Osteoblast (primary cell): ENCODE data around the gene MARK3. TPM values are rescaled to one million over a fixed set of nuclear protein-coding genes. Genes with fewer than 3 reads are reported as not detected.

Source experiments
- DNase-seq: peaks from one replicate; pipeline ENCODE4 v3.0.0; 2011; ENCODE audit warnings: low spot score, mixed read lengths; ENCODE audit not compliant: insufficient read length; ENCODE audit errors: missing footprints
- H2AFZ ChIP-seq: 2 replicates; pipeline ENCODE4 v1.6.0; 2011; ENCODE audit warnings: mild to moderate bottlenecking, low read length
- H3K27ac ChIP-seq: 2 replicates; pipeline ENCODE4 v1.5.1; 2011; ENCODE audit warnings: mild to moderate bottlenecking, low read depth, low read length, moderate library complexity
- H3K27me3 ChIP-seq: 2 replicates; pipeline ENCODE4 v1.6.0; 2012; ENCODE audit warnings: mild to moderate bottlenecking, control low read depth, inconsistent platforms, low read length, moderate library complexity; ENCODE audit not compliant: insufficient read depth
- H3K36me3 ChIP-seq: 2 replicates; pipeline ENCODE4 v1.5.1; 2011; ENCODE audit warnings: mild to moderate bottlenecking, low read length, control low read depth, moderate library complexity; ENCODE audit not compliant: insufficient read depth
- H3K4me1 ChIP-seq: 2 replicates; pipeline ENCODE4 v1.5.1; 2011; ENCODE audit warnings: mild to moderate bottlenecking, low read length, control low read depth, moderate library complexity; ENCODE audit not compliant: insufficient read depth
- H3K4me2 ChIP-seq: 2 replicates; pipeline ENCODE4 v1.6.0; 2011; ENCODE audit warnings: mild to moderate bottlenecking, low read length; ENCODE audit not compliant: insufficient read depth
- H3K4me3 ChIP-seq: fragments of 200-600 bp; sonication (generic); 3 replicates; pipeline ENCODE4 v1.5.1; 2012; ENCODE audit warnings: mild to moderate bottlenecking, low read length, inconsistent platforms; ENCODE audit not compliant: insufficient read depth
- H3K79me2 ChIP-seq: 2 replicates; pipeline ENCODE4 v1.6.0; 2012; ENCODE audit warnings: mild to moderate bottlenecking, low read length, control low read depth, inconsistent platforms; ENCODE audit not compliant: insufficient read depth
- H3K9me3 ChIP-seq: 2 replicates; pipeline ENCODE4 v1.5.1; 2011; ENCODE audit warnings: low read depth, low read length, control low read depth
- H4K20me1 ChIP-seq: 2 replicates; pipeline ENCODE4 v1.6.0; 2012; ENCODE audit warnings: mild to moderate bottlenecking, low read length, control low read depth; ENCODE audit not compliant: insufficient read depth
- total RNA-seq: library from RNA; depleted of rRNA; stranded (reverse); fragments of >200 nt; gene quantifications from 2 replicates; pipeline ENCODE4 v1.2.3, GENCODE V29; 2012
- TF ChIP-seq, protein P1 (sequence below): IDR thresholded peaks from 2 replicates; pipeline ENCODE4 v1.5.1; 2011; ENCODE audit warnings: mild to moderate bottlenecking, low read depth, low read length, moderate library complexity; ENCODE audit errors: extremely low read depth

Gene MARK3
- total RNA-seq, 1 donor: 101 TPM

DNA sequence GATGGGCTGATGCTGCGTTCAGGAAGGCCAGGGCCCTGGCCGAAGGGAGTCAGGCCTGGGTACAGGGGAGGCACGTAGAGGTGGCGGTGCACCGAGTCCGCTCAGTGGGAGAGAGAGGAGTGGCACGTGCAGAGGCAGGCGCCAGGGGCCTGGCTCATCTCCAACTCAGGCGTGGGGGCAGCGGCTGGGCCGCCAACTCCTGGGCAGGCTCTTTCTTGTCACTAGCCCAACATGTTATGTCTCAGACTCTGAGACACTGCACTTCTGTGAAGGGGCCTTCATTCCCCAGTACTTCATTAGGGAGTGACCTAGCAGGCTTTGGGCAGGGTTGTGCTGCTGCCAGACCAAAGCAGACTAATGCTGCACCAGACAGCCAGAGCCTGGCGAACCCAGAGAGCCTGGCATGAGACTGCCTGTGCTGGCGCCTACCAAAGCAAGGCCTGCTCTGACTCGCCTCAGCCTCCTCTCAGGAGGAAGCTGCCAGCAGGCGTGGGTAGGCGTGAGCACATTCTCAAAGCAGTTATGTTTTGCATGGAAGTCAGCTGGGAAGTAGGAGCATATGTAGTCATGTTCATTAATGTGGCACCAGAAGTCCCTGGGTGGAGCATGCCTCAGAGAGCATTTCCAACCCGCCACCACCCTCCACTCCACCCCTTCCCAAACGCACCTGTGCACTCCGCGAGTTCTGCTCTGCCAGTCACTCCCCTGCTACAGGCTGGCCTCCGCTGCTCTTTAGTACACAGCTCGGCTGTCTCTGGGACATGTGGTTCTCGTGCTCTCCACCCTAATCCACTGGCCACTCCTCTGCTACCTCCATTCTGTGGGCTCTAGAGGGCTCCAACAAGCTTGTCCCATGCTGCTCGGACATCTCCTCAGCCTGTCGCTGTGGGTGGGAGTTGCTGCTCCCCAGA lies 127.7 kb downstream of the MARK3 start:
- peaks cover 7% of the 10 kb centered on the region for H4K20me1 ChIP-seq
- no peaks in the 10 kb centered on the region for H3K9me3 ChIP-seq
- H3K4me3 ChIP-seq: no peak overlapping the region
- H2AFZ ChIP-seq: no peak overlapping the region
- H3K4me1 ChIP-seq: peaks cover 15% of the 10 kb centered on the region
- TF ChIP-seq, protein P1, sequence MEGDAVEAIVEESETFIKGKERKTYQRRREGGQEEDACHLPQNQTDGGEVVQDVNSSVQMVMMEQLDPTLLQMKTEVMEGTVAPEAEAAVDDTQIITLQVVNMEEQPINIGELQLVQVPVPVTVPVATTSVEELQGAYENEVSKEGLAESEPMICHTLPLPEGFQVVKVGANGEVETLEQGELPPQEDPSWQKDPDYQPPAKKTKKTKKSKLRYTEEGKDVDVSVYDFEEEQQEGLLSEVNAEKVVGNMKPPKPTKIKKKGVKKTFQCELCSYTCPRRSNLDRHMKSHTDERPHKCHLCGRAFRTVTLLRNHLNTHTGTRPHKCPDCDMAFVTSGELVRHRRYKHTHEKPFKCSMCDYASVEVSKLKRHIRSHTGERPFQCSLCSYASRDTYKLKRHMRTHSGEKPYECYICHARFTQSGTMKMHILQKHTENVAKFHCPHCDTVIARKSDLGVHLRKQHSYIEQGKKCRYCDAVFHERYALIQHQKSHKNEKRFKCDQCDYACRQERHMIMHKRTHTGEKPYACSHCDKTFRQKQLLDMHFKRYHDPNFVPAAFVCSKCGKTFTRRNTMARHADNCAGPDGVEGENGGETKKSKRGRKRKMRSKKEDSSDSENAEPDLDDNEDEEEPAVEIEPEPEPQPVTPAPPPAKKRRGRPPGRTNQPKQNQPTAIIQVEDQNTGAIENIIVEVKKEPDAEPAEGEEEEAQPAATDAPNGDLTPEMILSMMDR: no peak
- no peaks in the 10 kb centered on the region for H3K27me3 ChIP-seq
- peak; percentile 99 for DNase-seq
- H3K36me3 ChIP-seq: peaks cover 23% of the 10 kb centered on the region
- H3K27ac ChIP-seq: peak overlapping the region; percentile 38
- H3K4me2 ChIP-seq: no peak overlapping the region
- no peaks in the 10 kb centered on the region for H3K79me2 ChIP-seq

DNA sequence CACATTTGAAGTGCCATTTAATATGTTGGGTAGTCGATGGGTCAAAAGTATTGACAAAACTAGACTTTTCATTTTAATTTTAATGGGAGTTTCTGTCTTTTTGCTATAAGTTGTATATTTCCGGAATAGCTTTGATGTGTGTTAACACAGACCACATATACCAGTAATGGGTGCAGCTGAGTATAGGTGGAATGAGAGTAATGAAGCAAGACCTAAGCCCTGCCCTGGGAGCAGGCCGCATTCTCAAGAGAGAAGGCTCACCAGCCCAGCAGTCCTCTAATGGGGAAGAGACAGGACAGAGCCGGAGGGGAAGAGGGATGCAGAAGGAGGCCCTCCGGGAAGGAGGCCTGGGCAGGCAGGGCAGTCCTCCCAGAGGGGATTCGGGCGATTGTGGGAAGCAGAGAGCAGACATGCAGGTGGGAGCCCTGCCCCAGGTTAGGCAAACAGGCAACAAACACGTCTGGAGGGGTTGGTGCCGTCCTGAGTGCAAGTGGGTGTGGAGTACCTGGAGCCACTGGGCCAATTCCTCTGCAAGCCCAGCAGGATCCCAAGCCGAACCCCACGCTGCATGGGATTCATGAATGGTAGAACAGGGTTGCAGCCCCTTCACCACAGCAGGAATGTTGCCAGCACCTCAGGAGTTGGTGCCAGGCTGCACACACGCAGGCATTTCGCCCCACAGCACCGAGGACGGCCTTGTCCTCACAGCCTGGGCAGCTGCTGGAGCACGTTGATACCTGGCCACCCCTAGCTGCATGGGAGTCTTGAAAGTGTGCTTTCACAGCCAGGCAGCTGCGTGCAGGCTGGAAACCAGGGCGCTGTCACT lies 129.6 kb downstream of the MARK3 start:
- no peak overlapping the region for H3K4me2 ChIP-seq
- TF ChIP-seq, protein P1: no peak
- no peak overlapping the region for H3K4me3 ChIP-seq
- H3K27ac ChIP-seq: no peak overlapping the region
- DNase-seq: peak; percentile 60
- H3K79me2 ChIP-seq: no peaks in the 10 kb centered on the region
- no peak overlapping the region for H2AFZ ChIP-seq
- H3K36me3 ChIP-seq: peaks cover 13% of the 10 kb centered on the region
- peaks cover 22% of the 10 kb centered on the region for H3K4me1 ChIP-seq
- no peaks in the 10 kb centered on the region for H3K27me3 ChIP-seq
- H3K9me3 ChIP-seq: no peaks in the 10 kb centered on the region
- peaks cover 11% of the 10 kb centered on the region for H4K20me1 ChIP-seq

DNA sequence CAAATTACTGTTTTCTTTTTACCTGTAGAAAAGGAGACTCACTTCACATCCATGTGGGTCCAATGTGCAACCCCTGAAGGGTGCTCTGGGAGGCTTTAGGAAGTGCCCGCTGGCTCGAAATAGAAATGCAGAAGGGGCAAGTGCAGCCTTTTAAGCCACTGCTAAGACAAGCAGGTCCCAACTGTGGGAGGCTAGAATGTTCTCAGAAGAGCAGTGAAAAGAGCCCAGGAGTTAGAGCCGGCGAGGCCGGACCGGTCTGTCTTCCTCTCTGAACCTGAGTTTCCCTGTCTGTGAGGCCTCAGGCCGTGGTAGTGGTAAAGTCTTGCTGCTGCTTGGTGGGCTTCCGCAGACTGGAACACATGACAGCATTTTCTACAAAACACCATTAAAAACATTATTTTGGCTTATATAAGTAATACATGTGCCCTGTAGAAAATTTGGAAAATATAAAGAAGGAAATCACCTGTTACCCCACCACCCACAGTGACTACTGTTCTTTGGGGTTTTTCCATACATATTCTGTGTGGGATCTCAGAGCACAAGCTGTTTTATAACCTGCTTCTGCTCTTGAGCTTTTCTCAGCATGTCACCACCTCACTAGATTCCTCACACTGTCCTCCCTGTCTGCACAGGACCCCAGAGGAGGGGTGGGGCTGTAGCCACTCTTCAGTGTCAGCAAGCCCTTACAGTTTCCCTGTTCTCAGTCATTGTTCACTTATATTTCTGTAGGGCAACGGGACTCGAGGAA lies 131.4 kb downstream of the MARK3 start:
- Histone ChIP-seq H3K4me1 (peaks cover 34% of the 10 kb centered on the region), H3K4me3 (no peak overlapping the region), H3K27me3 (no peaks in the 10 kb centered on the region), H3K4me2 (no peak overlapping the region), H3K9me3 (no peaks in the 10 kb centered on the region), H4K20me1 (peaks cover 11% of the 10 kb centered on the region), H3K36me3 (no peaks in the 10 kb centered on the region), H3K79me2 (no peaks in the 10 kb centered on the region), H2AFZ (no peak overlapping the region), H3K27ac (no peak overlapping the region)
- peak; percentile 89 for DNase-seq
- TF ChIP-seq, protein P1: no peak
